NB4 (cell line): Measurements from ENCODE around the gene GIPC2.

Source experiments
- DNase-seq: peaks from one replicate; pipeline ENCODE4 v3.0.0; 2010; ENCODE audit warnings: low read depth
- H3K4me3 ChIP-seq: one replicate; pipeline ENCODE4 v1.5.1; 2011; ENCODE audit warnings: mild to moderate bottlenecking, low read depth, low read length, moderate library complexity
- MYC ChIP-seq: IDR thresholded peaks from 2 replicates; pipeline ENCODE4 v1.6.1; 2011; ENCODE audit warnings: low read depth, low read length
- POLR2A ChIP-seq: IDR thresholded peaks from 2 replicates; pipeline ENCODE4 v1.6.1; 2011; ENCODE audit warnings: mild to moderate bottlenecking; ENCODE audit not compliant: insufficient read length; ENCODE audit errors: extremely low read depth
- TF ChIP-seq, protein P1 (sequence below): IDR thresholded peaks from one replicate; pipeline ENCODE4 v1.5.1; 2012; ENCODE audit warnings: low read depth, low read length
- TF ChIP-seq, protein P2 (sequence below): IDR thresholded peaks from 2 replicates; pipeline ENCODE4 v1.6.1; 2011; ENCODE audit warnings: low read depth, low read length

GIPC2 gene

GRCh38 chr1:78096017-78096416 is 50.3 kb downstream of the GIPC2 start:
- no peak for TF ChIP-seq POLR2A
- TF ChIP-seq, protein P1, sequence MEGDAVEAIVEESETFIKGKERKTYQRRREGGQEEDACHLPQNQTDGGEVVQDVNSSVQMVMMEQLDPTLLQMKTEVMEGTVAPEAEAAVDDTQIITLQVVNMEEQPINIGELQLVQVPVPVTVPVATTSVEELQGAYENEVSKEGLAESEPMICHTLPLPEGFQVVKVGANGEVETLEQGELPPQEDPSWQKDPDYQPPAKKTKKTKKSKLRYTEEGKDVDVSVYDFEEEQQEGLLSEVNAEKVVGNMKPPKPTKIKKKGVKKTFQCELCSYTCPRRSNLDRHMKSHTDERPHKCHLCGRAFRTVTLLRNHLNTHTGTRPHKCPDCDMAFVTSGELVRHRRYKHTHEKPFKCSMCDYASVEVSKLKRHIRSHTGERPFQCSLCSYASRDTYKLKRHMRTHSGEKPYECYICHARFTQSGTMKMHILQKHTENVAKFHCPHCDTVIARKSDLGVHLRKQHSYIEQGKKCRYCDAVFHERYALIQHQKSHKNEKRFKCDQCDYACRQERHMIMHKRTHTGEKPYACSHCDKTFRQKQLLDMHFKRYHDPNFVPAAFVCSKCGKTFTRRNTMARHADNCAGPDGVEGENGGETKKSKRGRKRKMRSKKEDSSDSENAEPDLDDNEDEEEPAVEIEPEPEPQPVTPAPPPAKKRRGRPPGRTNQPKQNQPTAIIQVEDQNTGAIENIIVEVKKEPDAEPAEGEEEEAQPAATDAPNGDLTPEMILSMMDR = no peak
- TF ChIP-seq, protein P2, sequence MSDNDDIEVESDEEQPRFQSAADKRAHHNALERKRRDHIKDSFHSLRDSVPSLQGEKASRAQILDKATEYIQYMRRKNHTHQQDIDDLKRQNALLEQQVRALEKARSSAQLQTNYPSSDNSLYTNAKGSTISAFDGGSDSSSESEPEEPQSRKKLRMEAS = no peak
- no peak for TF ChIP-seq MYC
- H3K4me3 ChIP-seq = no peak overlapping the region
- no peak for DNase-seq

GRCh38 chr1:78096976-78097375 is 51.2 kb downstream of the GIPC2 start:
- no peak overlapping the region for H3K4me3 ChIP-seq
- no peak for DNase-seq
- TF ChIP-seq, protein P1 = no peak
- no peak for TF ChIP-seq POLR2A

DNA sequence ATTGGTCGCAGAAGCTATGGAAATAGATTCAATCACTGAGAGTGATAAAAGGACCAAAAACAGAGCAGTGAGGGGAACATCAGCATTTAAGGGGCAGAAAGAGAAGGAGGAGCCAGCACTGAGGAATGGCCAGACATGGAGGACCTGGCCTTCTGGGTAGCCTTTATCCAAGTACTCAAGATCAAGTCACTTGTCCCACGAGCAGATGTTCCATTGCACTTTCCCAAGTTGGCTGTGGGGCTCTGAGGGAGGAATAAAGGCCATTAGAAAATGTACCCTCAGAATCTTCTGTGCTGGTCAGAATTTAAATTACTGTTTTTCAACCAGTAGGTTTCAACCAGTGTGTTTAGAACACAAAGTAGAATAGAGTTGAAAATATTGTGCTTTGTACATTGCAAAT is 55.3 kb downstream of the GIPC2 start:
- DNase-seq = no peak
- TF ChIP-seq MYC (no peak), POLR2A (no peak)
- TF ChIP-seq, protein P1 = no peak
- TF ChIP-seq, protein P2 = no peak
- H3K4me3 ChIP-seq = no peak overlapping the region

DNA sequence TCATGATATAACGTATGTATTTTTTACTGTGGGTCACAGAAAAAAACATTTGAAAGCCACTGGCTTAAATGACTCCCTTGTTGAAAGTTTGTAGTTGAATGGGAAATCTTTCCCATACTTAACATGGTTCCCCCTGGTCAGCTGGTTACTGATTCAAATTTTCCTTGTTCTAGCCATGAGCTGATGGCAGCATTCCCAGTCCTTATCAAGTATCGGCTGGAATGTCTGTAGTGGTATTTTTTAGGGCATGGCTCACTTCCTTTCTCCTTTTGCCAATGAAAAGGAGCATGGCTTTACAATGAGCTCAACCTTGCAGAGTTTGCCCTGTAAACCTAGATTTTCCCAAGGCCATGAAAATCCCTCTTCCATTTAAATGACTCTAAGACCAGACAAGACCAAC is 55.7 kb downstream of the GIPC2 start:
- DNase-seq = no peak
- H3K4me3 ChIP-seq = no peak overlapping the region
- TF ChIP-seq, protein P2 = no peak
- TF ChIP-seq, protein P1 = no peak
- TF ChIP-seq MYC (no peak), POLR2A (no peak)

DNA sequence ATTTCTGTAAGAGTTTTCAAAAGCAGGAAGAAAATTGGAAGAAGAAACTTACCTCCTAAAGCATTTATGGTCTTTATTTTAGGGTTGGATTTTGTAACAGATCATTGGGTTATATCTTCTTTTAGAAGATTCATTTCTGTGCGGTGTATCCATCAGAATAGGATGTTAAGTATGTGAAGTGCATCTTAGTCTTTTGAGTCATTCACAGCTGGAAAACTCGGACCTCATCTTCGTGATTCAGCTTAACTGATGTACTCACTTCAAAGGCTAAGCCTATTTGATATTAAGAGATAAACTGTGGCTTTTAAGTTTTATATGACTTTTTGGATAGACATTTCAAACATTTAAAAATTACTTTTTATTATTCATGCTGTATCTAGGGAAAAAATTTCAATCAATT is 56.3 kb downstream of the GIPC2 start:
- no peak overlapping the region for H3K4me3 ChIP-seq
- TF ChIP-seq POLR2A = no peak
- no peak for TF ChIP-seq MYC
- TF ChIP-seq, protein P1 = no peak
- TF ChIP-seq, protein P2 = no peak
- DNase-seq = no peak

- no peak for DNase-seq
- TF ChIP-seq MYC = no peak
- H3K4me3 ChIP-seq = no peak overlapping the region
These were observed 57.1 kb downstream of the GIPC2 start for GRCh38 chr1:78102916-78103315.
